ACHN (cell line): ENCODE measurements around the gene SMURF2.

Source experiments
- DNase-seq: peaks from one replicate; pipeline ENCODE4 v3.0.0-alpha.2; 2015
- in situ Hi-C: cut with HindIII; loops from 2 replicates; pipeline ENCODE4 v1.10.0; 2017; ENCODE audit warnings: low sequenced_read_pairs, low pct_ligation_motif_present, low pct_unique_long_range_greater_than_20kb

Gene SMURF2

GRCh38 chr17:64520359-64520758, 141.7 kb downstream of the SMURF2 start:
- in situ Hi-C loops: no loop called here
- no peak for DNase-seq

- in situ Hi-C loops: no loop called here
- no peak for DNase-seq
These were observed 142.5 kb downstream of the SMURF2 start for GRCh38 chr17:64519601-64520000.

- no peak for DNase-seq
- in situ Hi-C loops: no loop called here
These were observed 146.3 kb downstream of the SMURF2 start for GRCh38 chr17:64515829-64516228.

DNA sequence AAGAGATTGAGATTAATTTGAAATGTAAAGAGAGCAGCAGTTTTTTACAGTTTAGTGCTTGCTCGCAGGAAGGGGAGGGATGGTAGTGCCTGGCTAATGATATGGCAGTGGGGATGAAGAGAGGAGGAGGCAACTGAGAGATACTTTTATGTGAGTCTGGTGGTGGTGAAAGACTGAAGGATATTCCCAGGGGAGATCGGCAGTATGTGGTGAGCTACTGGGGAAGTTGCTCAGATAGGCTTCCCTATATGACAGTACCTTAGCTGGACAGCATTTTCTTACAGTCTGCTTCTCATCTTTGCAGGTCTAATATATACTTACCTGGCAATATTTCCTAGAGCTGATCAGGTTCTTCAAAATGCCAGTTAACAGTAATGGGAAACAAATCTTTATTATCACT, 146.7 kb downstream of the SMURF2 start:
- DNase-seq: no peak
- in situ Hi-C loops: no loop called here

GRCh38 chr17:64509179-64509578, 152.9 kb downstream of the SMURF2 start:
- DNase-seq: no peak
- in situ Hi-C loops: no loop called here

DNA sequence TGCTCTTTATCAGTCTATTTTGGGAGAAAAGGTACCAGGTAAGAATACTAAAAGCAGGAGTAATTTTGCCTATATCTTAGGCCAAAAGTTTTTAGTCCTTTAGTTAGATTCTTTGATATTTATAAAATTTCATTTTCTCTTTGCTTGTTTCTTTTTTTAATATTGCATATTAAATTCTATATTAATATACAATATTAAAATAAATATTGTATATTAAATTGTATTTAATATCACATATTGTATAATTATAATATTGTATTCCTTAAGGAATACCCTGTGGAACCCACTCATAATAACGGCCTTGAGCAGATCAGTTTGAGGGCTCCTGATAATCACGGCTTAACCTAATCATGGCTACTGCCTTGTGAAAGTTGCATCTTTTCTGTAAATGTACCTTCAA, 153.4 kb downstream of the SMURF2 start:
- DNase-seq: no peak
- in situ Hi-C loops: no loop called here

DNA sequence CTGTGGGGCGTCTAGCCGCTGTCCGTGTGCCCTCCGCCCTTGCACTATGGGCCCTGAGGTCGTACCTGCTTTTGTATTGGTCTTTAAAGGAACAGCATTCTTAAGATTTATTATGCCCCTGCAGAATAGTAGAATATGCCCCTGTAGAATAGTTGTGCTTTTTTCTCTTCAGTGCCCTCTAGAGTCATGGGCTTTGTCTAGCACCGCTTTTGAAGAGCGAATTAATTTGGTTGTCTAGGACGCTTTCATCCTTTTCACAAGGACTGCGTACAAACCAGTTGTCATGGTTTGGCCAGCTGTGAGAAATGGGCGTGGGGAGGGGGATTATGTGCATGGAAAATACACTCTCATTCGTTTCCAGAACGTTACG, 154.7 kb downstream of the SMURF2 start:
- in situ Hi-C loops: no loop called here
- DNase-seq: peak; percentile 83

DNA sequence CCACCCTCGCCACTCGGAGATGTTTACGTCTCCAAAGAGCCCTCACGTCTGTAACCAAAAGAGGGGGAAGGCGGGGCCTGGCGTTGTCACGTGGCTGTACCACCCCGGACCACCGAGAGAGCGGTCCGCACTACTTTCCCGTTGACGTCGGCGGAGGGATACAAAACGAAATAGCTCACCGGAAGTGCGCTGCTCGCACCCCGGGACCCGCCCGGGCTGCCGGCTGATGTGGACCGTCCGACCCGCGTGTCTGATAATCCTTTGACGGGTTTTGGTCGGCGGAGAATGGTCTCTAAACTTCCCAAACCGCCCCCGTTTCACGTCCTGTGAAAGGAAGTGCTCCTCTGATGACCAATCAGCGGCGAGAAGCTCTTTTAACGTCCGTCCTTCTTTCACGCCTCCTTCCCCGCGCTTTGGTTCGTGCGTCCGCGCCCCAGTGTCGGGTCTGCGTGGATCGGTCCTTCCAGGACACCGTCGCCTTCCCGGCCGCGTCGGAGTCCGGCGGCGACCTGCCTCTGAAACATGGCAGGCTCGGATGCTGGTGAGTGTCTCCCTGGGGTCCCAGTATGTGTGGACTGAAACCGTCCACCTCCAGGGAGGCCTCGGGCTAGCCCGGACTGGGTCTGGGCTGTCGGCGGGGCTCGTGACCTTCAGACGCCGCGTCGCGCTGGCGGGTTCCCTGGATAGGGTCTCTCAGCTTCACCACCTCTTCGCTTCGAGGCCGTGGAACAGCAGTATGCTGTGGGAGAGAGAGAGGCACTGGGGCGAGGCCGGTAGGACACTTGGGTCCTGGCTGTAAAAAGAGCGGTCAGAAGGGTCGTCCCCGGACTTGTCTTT, 155.3 kb downstream of the SMURF2 start, which contains the start of gene CEP95:
Gene CEP95, plus strand, starts transcription at position 402 of the 837 bp plus-strand sequence. Its CDS starts 121 bp downstream, at position 523.
- in situ Hi-C loops: no loop called here
- peak; percentile 95 for DNase-seq

DNA sequence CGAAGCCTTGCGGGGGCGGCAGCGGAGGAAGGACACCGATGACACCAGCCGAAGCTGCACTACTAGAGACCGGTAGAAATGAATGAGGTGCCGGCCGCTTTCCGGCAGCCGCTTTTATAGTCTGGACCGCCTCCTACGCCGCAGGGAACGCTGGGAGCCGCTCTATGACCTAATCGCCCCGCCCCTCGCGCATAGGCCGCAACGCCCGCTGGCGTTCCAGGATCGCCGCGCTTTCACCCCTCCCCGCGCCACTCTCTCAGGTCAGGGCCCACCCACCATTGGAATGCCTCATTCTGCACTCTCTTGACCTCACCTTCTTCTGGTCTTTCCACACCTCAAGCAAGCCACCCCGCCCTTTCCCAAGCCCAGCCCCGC, 155.9 kb downstream of the SMURF2 start, which contains the start of gene DDX5:
Gene DDX5, minus strand, starts transcription at position 89 of the 375 bp plus-strand sequence. CDS start 170 bp downstream, outside the sequence.
- DNase-seq: peak; percentile 98
- in situ Hi-C loops: no loop called here

DNA sequence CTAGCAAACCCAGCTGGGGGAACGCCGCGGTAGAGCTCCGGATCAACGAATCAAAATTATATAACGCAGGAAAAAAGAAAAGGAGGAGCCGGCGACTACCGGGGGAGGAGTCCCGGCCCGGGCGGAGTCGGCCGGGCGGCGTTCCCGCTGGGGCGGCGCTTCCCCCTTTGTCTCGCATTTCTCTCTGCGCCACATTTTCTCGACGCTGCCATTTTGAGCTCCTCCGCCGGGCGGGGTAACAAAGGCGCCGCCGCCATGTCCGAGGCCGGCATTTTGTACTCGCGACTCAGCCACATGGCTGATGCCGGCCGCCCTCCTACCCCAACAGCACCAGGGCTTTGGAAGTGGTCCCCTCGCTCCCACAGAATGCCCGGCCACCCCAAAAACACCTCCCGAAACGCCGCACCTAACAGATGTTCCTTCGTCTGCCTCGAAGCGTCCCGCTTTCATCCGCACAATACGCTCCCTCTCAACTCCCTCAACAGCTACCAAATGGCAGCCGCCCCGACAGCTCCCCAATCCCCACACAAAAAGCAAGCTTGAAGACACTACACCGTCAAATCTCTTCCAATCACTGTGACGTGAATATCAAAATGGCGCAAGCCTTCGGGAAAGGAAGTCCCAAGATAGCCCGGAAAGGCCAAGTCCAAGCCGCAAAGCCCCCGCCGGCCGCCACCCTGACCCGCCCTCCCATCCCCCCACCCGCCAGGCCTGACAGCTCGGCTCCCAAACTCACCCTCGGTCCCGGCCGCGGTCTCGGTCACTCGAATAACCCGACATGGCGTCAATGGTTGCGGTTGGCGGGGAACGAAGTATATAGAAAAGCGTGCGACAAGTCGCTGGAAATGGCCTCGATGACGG, 156.5 kb downstream of the SMURF2 start:
- in situ Hi-C loops: no loop called here

GRCh38 chr17:64504769-64505339, 157.3 kb downstream of the SMURF2 start:
- in situ Hi-C loops: no loop called here

More for the DNA sequence above, 156.5 kb downstream of the SMURF2 start:
- DNase-seq: peak; percentile 87

DNA sequence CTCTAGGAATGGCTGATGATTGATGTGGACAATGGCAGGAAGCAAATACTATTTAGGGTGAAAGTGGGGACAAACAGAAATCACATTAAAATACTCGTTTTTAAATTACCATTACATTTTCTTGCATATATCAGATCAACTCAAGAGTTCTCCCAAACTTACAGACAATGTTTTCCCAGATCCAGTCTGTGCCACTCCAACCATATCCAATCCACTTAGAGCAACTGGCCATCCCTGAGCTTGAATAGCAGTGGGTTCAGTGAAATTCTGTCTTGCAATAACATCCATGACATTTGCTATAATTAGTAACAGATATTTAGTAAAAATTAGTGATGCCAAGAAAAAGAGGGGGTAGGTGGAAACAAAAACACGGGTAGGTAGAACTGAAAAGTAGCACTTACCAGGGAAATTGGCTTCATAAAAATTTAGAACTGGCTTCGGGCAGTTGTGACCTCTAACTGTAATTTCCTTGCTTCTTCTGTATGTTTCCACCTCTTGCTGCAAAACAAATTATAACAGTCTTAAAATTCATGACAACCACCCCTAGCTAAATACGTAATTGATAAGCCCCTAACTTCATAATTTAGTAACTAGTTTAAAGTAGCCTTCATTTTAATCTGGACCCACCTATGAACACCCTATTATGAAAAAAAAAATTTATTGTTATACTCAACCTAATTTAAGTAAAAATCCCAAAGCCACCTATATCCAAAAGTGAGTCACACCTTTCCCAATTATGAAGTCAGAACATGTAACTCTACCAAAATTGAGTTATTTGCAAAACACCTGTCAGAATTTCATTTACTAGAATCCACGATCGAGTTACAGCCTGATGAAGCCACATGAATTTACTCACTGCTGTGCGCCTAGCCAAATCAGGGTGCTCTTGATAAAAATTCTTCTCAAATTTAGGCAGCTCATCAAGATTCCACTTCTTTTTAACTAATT, 158.0 kb downstream of the SMURF2 start:
- in situ Hi-C loops: no loop called here
- DNase-seq: no peak

More at GRCh38 chr17:64504769-64505339, 157.3 kb downstream of the SMURF2 start:
- DNase-seq: peak; percentile 42

GRCh38 chr17:64503341-64503740, 158.8 kb downstream of the SMURF2 start:
- in situ Hi-C loops: no loop called here

DNA sequence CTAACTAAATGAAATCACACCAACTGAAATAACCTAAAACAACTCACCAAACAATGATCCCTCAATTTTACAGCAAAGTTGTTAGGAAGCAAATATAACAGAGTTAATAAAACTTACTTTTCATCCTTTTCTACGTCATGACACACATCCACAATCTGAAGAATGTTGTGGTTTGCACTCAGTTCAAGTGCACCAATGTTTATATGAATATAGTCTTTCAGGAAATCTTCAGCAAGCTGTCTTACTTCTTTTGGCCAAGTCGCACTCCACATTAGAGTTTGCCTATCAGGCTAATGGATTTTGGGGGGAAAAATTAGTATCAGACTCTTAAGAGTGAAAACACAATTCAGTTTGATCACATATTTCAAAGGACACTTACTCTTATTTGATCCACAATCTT, 159.3 kb downstream of the SMURF2 start:
- in situ Hi-C loops: no loop called here

More at GRCh38 chr17:64503341-64503740, 158.8 kb downstream of the SMURF2 start:
- DNase-seq: no peak

DNA sequence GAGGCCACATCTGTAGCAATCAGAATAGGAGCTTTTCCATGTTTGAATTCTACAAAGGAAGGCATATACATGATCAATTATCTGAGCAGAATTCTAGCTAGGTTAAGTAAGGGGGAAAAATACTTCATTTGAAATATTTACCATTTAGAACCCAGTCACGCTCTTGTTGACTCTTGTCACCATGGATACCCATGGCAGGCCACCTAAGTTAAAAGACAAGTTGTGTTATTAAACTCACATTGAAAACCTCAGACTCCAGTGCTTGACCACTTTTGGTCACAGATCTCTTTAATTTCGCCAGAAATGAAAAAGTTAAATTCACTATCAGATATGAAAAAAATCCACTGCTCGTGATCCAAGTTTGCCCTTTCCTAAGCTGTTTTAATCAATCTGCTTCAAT, 160.1 kb downstream of the SMURF2 start:
- in situ Hi-C loops: no loop called here
- no peak for DNase-seq

More for the DNA sequence above, 159.3 kb downstream of the SMURF2 start:
- no peak for DNase-seq

- in situ Hi-C loops: no loop called here
- peak; percentile 21 for DNase-seq
These were observed 161.0 kb downstream of the SMURF2 start for GRCh38 chr17:64500862-64501765.

DNA sequence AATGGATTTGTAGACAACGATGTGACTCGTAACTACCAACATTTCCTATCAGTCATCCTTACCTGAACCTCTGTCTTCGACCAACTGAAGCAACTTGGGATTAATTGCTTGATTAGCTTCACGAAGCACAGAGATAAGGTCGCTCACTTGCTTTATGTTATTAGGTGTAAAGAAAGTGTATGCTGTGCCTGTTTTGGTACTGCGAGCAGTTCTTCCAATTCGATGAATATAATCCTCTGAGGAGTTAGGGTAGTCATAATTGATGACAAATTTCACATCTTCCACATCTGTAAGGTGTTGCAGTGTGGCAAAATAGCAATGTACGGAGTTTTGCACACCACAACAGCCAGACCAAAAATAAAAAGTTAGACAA, 161.6 kb downstream of the SMURF2 start:
- in situ Hi-C loops: no loop called here
- no peak for DNase-seq
